ENCODE results near the gene CDKN2AIPNL.

Gene CDKN2AIPNL

DNA sequence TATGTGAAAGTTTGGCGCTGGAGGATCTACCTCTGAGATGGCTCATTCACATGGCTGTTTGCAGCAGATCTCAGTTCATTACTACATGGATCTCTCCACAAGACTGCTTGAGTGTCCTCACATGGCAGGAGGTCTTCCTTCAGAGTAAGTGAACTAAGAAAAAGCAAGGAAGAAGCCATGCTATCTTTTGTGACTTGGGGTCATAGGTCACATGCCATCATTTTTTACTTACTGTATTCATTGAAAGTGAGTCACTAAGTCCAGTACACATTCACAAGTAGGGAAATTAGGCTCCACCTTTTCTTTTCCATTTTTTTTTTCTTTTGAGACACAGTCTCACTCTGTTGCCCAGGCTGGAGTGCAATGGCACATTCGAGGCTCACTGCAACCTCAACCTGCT lies 8.7 kb upstream of the CDKN2AIPNL start:
- no peaks in the 10 kb centered on the region for H3K27me3 ChIP-seq (ENCODE audit: low read depth, low read length)
- H3K27ac ChIP-seq (ENCODE audit: low read length): no peak overlapping the region

DNA sequence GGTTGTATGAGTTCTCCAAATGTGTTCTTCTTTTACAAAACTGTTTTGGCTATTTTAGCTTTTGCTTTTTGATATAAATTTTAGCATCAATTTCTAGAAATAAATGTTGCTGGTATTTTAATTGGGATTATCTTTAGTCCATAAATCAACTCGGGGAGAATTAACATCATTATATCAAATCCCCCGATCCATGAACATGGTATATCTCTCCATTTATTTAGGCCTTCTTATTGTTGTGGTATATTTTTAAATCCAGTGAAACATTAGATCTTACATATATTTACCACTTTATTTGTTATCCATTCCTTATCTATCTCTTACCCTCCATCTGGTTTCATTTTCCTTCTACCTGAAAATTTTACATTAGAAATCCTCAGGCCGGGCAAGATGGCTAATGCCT lies 7.3 kb upstream of the CDKN2AIPNL start:
- H3K4me3 ChIP-seq (ENCODE audit: low read depth in 1 of 2, low read length in 2 of 2): no peak overlapping the region
- peaks cover 0 to 4% of the 10 kb centered on the region in 2 donors for H3K9me3 ChIP-seq (ENCODE audit: control insufficient read depth in 1 of 2, low read length in 2 of 2)
- no peaks in the 10 kb centered on the region for H3K27me3 ChIP-seq (ENCODE audit: low read depth, low read length)
- no peak overlapping the region for H3K27ac ChIP-seq (ENCODE audit: low read length)
- no peaks in the 10 kb centered on the region for H3K36me3 ChIP-seq (ENCODE audit: control insufficient read depth in 1 of 2, insufficient read depth in 2 of 2, low read length in 2 of 2)
- no peaks in the 10 kb centered on the region for H3K4me1 ChIP-seq (ENCODE audit: control insufficient read depth in 1 of 2, insufficient read depth in 2 of 2, low read length in 2 of 2)

More for the DNA sequence above, 8.7 kb upstream of the CDKN2AIPNL start:
- Histone ChIP-seq H3K36me3 (ENCODE audit: control insufficient read depth in 1 of 2, insufficient read depth in 2 of 2, low read length in 2 of 2) (no peaks in the 10 kb centered on the region), H3K9me3 (ENCODE audit: control insufficient read depth in 1 of 2, low read length in 2 of 2) (peaks cover 0 to 4% of the 10 kb centered on the region in 2 donors), H3K4me3 (ENCODE audit: low read depth in 1 of 2, low read length in 2 of 2) (no peak overlapping the region), H3K4me1 (ENCODE audit: control insufficient read depth in 1 of 2, insufficient read depth in 2 of 2, low read length in 2 of 2) (no peaks in the 10 kb centered on the region)

DNA sequence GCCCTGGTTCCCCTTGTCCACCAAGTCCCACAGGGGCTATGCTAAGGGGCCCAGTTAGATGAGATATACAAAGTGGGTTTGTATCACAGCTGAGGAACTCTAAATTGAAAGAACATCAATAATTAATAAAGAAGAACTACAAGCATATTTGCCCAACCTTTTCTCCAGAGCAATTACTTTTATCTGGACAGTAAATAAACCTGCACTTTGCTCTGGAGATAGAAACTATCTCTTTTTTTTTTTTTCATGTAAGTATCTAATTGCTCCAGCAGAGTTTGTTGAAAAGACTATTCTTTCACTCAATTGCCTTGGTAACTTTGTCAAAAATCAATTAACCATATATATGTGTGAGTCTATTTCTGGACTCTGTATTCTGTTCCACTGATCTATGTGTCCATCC lies 6.0 kb upstream of the CDKN2AIPNL start:
- no peaks in the 10 kb centered on the region for H3K4me1 ChIP-seq (ENCODE audit: control insufficient read depth in 1 of 2, insufficient read depth in 2 of 2, low read length in 2 of 2)
- peaks cover 0 to 4% of the 10 kb centered on the region in 2 donors for H3K9me3 ChIP-seq (ENCODE audit: control insufficient read depth in 1 of 2, low read length in 2 of 2)
- H3K27ac ChIP-seq (ENCODE audit: low read length): no peak overlapping the region
- H3K27me3 ChIP-seq (ENCODE audit: low read depth, low read length): no peaks in the 10 kb centered on the region
- H3K4me3 ChIP-seq (ENCODE audit: low read depth in 1 of 2, low read length in 2 of 2): no peak overlapping the region
- H3K36me3 ChIP-seq (ENCODE audit: control insufficient read depth in 1 of 2, insufficient read depth in 2 of 2, low read length in 2 of 2): no peaks in the 10 kb centered on the region

DNA sequence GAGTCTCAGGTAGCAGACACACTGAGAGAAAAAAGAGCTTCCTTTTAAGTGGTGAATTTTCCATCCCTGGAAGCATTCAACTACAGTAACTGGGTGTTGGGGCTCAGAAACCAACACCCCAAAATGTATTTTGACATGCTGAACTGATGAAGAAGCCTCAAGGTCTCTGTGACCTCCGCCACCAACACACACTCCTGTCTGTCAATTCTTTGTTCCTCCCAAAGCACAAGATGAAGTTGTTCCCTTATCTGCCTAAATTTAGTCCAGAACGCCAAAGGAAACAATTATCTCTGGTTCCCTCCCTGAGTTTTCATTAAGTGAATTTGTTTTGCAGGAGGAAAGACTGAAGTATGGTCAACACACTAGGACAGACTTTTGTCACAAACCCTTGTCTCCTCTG lies 1.4 kb upstream of the CDKN2AIPNL start:
- Histone ChIP-seq H3K4me1 (ENCODE audit: control insufficient read depth in 1 of 2, insufficient read depth in 2 of 2, low read length in 2 of 2) (peaks cover 7 to 19% of the 10 kb centered on the region in 2 donors), H3K4me3 (ENCODE audit: low read depth in 1 of 2, low read length in 2 of 2) (no peak overlapping the region), H3K27ac (ENCODE audit: low read length) (no peak overlapping the region), H3K27me3 (ENCODE audit: low read depth, low read length) (no peaks in the 10 kb centered on the region), H3K36me3 (ENCODE audit: control insufficient read depth in 1 of 2, insufficient read depth in 2 of 2, low read length in 2 of 2) (no peaks in the 10 kb centered on the region), H3K9me3 (ENCODE audit: control insufficient read depth in 1 of 2, low read length in 2 of 2) (no peaks in the 10 kb centered on the region)

DNA sequence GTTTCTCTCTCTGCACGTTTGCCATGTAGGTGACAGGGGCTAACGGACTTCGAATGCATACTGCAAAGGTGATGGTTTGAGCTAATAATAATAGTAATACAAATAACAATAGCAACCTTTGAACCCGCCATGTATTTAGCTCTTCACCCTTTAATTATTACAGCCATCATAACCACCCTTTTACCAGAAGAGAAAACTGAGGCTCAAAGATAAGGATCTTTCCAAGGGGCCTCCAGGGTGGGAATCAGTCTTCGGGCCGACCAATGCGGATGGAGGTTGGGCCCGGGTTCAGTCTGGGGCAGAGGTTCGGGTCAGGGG lies 494 bp downstream of the CDKN2AIPNL start:
- Histone ChIP-seq H3K36me3 (ENCODE audit: control insufficient read depth in 1 of 2, insufficient read depth in 2 of 2, low read length in 2 of 2) (peaks cover 3 to 10% of the 10 kb centered on the region in 2 donors), H3K4me3 (ENCODE audit: low read depth in 1 of 2, low read length in 2 of 2) (peak overlapping the region; percentile 87 to 98), H3K27me3 (ENCODE audit: low read depth, low read length) (no peaks in the 10 kb centered on the region), H3K4me1 (ENCODE audit: control insufficient read depth in 1 of 2, insufficient read depth in 2 of 2, low read length in 2 of 2) (peaks cover 7 to 19% of the 10 kb centered on the region in 2 donors), H3K9me3 (ENCODE audit: control insufficient read depth in 1 of 2, low read length in 2 of 2) (no peaks in the 10 kb centered on the region), H3K27ac (ENCODE audit: low read length) (peak overlapping the region; percentile 60)

DNA sequence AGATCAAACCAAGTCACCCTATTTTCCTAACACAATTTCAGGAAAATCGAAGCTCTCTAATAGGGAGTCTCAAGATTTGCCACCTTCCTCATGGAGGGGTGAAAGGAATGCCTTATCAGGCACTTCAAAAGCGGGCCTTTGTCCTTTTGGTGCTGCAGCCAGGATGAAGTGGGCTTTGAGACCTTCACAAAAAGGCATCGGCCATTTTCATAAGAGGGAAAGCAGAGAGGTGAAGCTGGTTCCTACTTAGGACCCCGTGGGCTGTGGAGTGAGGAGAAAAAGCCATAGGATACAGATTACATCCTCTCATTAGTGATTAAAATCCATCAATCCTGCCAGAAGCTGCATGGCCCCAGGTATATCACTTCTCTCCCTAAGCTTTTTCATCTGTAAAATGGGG lies 859 bp downstream of the CDKN2AIPNL start:
- peaks cover 4 to 11% of the 10 kb centered on the region in 2 donors for H3K36me3 ChIP-seq (ENCODE audit: control insufficient read depth in 1 of 2, insufficient read depth in 2 of 2, low read length in 2 of 2)
- no peak overlapping the region for H3K27ac ChIP-seq (ENCODE audit: low read length)
- H3K4me1 ChIP-seq (ENCODE audit: control insufficient read depth in 1 of 2, insufficient read depth in 2 of 2, low read length in 2 of 2): peaks cover 7 to 19% of the 10 kb centered on the region in 2 donors
- H3K9me3 ChIP-seq (ENCODE audit: control insufficient read depth in 1 of 2, low read length in 2 of 2): no peaks in the 10 kb centered on the region
- H3K27me3 ChIP-seq (ENCODE audit: low read depth, low read length): no peaks in the 10 kb centered on the region
- peak overlapping the region; percentile 87 to 98 for H3K4me3 ChIP-seq (ENCODE audit: low read depth in 1 of 2, low read length in 2 of 2)

DNA sequence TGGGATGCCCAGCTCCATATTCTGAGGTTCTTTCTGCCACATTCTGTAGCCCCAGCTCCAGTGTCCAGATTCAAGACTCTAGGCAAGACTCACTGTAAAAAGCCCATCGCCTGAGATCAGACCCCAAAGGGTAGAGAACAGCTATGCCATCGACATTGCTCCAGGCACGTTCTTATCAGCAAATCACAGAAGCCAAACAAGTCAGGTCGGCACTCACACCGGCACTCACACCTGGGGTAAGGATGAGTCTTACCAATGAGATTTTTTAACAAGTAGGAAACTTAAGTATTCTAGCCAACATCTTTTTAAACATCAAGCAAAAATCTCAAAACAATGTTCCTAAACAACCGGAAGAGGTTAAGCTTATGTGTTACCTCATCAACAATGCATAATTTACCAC lies 2.4 kb downstream of the CDKN2AIPNL start:
- Histone ChIP-seq H3K4me3 (ENCODE audit: low read depth in 1 of 2, low read length in 2 of 2) (no peak overlapping the region), H3K27ac (ENCODE audit: low read length) (no peak overlapping the region), H3K36me3 (ENCODE audit: control insufficient read depth in 1 of 2, insufficient read depth in 2 of 2, low read length in 2 of 2) (peaks cover 6 to 11% of the 10 kb centered on the region in 2 donors), H3K4me1 (ENCODE audit: control insufficient read depth in 1 of 2, insufficient read depth in 2 of 2, low read length in 2 of 2) (peaks cover 7 to 19% of the 10 kb centered on the region in 2 donors), H3K27me3 (ENCODE audit: low read depth, low read length) (no peaks in the 10 kb centered on the region), H3K9me3 (ENCODE audit: control insufficient read depth in 1 of 2, low read length in 2 of 2) (no peaks in the 10 kb centered on the region)

DNA sequence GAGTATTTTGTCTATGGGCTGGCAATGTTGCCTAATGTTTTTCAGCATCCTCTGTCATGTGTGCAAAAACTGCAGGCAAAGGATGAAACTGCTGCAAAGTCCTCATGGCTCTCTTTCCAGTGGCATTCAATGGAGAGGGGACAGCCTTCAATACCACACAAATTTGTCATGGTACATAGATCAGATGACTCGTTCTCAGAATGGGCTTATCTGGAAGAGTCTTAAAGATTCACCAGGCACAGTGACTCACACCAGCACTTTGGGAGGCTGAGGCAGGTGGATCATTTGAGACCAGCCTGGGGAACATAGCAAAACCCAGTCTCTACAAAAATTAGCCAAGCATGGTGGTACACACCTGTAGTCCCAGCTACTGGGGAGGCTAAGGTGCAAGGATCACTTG lies 5.3 kb downstream of the CDKN2AIPNL start:
- Histone ChIP-seq H3K27ac (ENCODE audit: low read length) (no peak overlapping the region), H3K27me3 (ENCODE audit: low read depth, low read length) (no peaks in the 10 kb centered on the region), H3K4me1 (ENCODE audit: control insufficient read depth in 1 of 2, insufficient read depth in 2 of 2, low read length in 2 of 2) (peaks cover 7 to 15% of the 10 kb centered on the region in 2 donors), H3K9me3 (ENCODE audit: control insufficient read depth in 1 of 2, low read length in 2 of 2) (no peaks in the 10 kb centered on the region), H3K4me3 (ENCODE audit: low read depth in 1 of 2, low read length in 2 of 2) (no peak overlapping the region), H3K36me3 (ENCODE audit: control insufficient read depth in 1 of 2, insufficient read depth in 2 of 2, low read length in 2 of 2) (peaks cover 6 to 22% of the 10 kb centered on the region in 2 donors)

DNA sequence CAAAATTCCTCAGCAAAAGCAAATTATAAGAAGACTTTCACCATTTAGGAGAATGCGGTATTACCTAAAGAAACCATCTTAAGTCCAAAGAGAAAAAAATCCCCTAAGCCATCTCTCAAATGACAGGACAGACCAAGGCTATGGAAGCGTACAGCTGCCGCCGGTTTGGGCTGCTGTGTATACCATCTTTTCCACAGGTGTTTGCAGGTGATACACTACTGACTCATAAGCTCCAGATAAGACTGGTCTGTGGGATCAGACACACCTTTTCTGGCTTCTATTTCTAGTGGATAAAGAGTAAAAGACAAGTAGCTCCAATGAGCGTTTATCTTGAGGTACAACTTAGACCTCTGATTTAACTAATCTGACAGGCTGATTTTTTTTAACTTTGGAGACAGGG lies 7.7 kb downstream of the CDKN2AIPNL start:
- H3K27ac ChIP-seq (ENCODE audit: low read length): no peak overlapping the region

DNA sequence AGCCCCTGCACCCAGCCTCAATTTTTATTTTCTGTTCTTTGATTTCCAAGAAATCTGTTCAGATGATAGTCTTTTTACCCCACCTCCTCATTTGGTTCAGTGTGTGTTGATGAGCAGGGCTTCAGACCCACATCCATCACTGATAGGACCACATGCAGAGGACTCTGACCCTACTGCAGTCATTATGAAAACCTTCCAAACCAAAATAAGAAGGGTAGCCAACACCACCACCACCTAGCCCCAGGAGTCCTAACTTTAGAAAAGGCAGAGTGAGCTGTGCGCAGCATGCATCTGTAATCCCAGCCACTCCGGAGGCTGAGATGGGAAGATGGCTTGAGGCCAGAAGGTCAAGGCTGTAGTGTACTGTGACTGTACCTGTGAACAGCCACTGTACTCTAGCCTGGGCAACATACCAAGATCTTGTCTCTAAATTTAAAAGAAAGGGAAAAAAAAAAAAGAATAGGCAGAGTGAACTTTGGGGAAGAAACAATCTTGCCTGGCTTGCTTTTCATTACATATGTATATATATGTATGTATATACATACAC lies 13.0 kb downstream of the CDKN2AIPNL start:
- Histone ChIP-seq H3K4me3 (ENCODE audit: low read depth in 1 of 2, low read length in 2 of 2) (no peak overlapping the region), H3K9me3 (ENCODE audit: control insufficient read depth in 1 of 2, low read length in 2 of 2) (no peaks in the 10 kb centered on the region), H3K36me3 (ENCODE audit: control insufficient read depth in 1 of 2, insufficient read depth in 2 of 2, low read length in 2 of 2) (peaks cover 34 to 57% of the 10 kb centered on the region in 2 donors), H3K4me1 (ENCODE audit: control insufficient read depth in 1 of 2, insufficient read depth in 2 of 2, low read length in 2 of 2) (no peaks in the 10 kb centered on the region), H3K27me3 (ENCODE audit: low read depth, low read length) (no peaks in the 10 kb centered on the region), H3K27ac (ENCODE audit: low read length) (no peak overlapping the region)

More for the DNA sequence above, 7.7 kb downstream of the CDKN2AIPNL start:
- no peaks in the 10 kb centered on the region for H3K4me1 ChIP-seq (ENCODE audit: control insufficient read depth in 1 of 2, insufficient read depth in 2 of 2, low read length in 2 of 2)
- H3K36me3 ChIP-seq (ENCODE audit: control insufficient read depth in 1 of 2, insufficient read depth in 2 of 2, low read length in 2 of 2): peaks cover 12 to 29% of the 10 kb centered on the region in 2 donors
- H3K9me3 ChIP-seq (ENCODE audit: control insufficient read depth in 1 of 2, low read length in 2 of 2): no peaks in the 10 kb centered on the region
- no peaks in the 10 kb centered on the region for H3K27me3 ChIP-seq (ENCODE audit: low read depth, low read length)
- H3K4me3 ChIP-seq (ENCODE audit: low read depth in 1 of 2, low read length in 2 of 2): no peak overlapping the region

DNA sequence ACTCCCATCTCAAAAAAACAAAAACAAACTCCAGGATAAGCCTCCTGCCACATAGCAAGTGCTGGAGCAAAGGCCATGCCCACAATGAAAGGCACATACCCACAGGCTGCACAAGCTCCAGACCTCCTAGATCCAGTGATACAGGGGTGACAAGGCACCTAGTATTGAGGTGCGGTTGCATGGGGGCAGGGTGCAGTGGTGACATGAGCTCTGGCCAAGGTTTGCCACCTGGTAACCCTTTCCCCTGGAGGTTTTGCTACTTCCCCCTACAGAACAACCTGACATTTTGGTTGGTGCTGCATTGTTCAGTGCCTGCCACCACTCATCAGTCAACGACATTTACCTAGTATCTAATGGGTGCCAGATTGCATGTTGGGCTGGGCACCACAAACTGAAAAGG lies 14.5 kb downstream of the CDKN2AIPNL start:
- Histone ChIP-seq H3K36me3 (ENCODE audit: control insufficient read depth in 1 of 2, insufficient read depth in 2 of 2, low read length in 2 of 2) (peaks cover 45 to 68% of the 10 kb centered on the region in 2 donors), H3K4me3 (ENCODE audit: low read depth in 1 of 2, low read length in 2 of 2) (no peak overlapping the region), H3K9me3 (ENCODE audit: control insufficient read depth in 1 of 2, low read length in 2 of 2) (no peaks in the 10 kb centered on the region), H3K27ac (ENCODE audit: low read length) (no peak overlapping the region), H3K4me1 (ENCODE audit: control insufficient read depth in 1 of 2, insufficient read depth in 2 of 2, low read length in 2 of 2) (no peaks in the 10 kb centered on the region), H3K27me3 (ENCODE audit: low read depth, low read length) (no peaks in the 10 kb centered on the region)

DNA sequence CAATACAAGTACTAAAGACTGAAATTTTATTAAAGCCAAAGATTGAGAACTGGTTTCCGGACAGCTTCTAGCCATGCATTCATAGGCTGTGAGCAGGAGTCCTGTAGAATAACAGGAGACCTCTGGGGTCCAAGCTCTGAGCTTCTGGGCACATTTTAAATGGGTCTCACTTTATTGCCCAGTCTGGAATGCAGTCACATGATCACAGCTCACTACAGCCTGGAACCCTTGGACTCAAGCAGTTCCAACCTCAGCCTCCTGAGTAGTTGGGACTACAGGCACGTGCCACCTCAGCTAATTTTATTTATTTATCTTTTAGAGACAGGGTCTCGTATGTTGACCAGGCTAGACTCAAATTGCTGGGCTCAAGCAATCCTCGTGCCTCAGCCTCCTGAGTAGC lies 15.4 kb downstream of the CDKN2AIPNL start:
- no peak overlapping the region for H3K27ac ChIP-seq (ENCODE audit: low read length)

More for the DNA sequence above, 15.4 kb downstream of the CDKN2AIPNL start:
- no peaks in the 10 kb centered on the region for H3K27me3 ChIP-seq (ENCODE audit: low read depth, low read length)
- no peaks in the 10 kb centered on the region for H3K9me3 ChIP-seq (ENCODE audit: control insufficient read depth in 1 of 2, low read length in 2 of 2)
- peaks cover 49 to 69% of the 10 kb centered on the region in 2 donors for H3K36me3 ChIP-seq (ENCODE audit: control insufficient read depth in 1 of 2, insufficient read depth in 2 of 2, low read length in 2 of 2)
- no peaks in the 10 kb centered on the region for H3K4me1 ChIP-seq (ENCODE audit: control insufficient read depth in 1 of 2, insufficient read depth in 2 of 2, low read length in 2 of 2)
- H3K4me3 ChIP-seq (ENCODE audit: low read depth in 1 of 2, low read length in 2 of 2): no peak overlapping the region

Measured in muscle layer of duodenum (tissue), 2 donors.